ENCODE data around the gene SPIRE2.

Gene SPIRE2

DNA sequence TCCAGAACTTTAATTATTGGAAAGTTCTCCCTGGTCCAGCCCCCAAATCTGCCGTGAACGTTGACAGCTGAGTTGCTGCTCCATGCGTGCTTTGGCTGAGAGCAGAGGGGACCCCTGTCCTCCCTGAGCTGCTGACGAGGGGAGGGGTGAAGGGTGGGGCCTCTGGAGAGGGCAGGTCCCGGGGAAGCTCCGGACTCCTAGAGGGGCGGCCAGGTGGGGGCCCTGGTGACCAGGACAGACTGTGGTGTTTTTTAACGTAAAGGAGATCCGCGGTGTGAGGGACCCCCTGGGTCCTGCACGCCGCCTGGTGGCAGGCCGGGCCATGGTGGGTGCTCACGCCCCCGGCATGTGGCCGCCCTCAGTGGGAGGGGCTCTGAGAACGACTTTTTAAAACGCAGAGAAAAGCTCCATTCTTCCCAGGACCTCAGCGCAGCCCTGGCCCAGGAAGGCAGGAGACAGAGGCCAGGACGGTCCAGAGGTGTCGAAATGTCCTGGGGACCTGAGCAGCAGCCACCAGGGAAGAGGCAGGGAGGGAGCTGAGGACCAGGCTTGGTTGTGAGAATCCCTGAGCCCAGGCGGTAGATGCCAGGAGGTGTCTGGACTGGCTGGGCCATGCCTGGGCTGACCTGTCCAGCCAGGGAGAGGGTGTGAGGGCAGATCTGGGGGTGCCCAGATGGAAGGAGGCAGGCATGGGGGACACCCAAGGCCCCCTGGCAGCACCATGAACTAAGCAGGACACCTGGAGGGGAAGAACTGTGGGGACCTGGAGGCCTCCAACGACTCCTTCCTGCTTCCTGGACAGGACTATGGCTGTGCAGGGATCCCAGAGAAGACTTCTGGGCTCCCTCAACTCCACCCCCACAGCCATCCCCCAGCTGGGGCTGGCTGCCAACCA lies 90.4 kb downstream of the SPIRE2 start, which contains the start of gene MC1R:
Gene MC1R, plus strand, starts transcription at position 410 of the 895 bp plus-strand sequence. Its CDS starts 397 bp downstream, at position 807.
- peak; percentile 54 for DNase-seq

DNA sequence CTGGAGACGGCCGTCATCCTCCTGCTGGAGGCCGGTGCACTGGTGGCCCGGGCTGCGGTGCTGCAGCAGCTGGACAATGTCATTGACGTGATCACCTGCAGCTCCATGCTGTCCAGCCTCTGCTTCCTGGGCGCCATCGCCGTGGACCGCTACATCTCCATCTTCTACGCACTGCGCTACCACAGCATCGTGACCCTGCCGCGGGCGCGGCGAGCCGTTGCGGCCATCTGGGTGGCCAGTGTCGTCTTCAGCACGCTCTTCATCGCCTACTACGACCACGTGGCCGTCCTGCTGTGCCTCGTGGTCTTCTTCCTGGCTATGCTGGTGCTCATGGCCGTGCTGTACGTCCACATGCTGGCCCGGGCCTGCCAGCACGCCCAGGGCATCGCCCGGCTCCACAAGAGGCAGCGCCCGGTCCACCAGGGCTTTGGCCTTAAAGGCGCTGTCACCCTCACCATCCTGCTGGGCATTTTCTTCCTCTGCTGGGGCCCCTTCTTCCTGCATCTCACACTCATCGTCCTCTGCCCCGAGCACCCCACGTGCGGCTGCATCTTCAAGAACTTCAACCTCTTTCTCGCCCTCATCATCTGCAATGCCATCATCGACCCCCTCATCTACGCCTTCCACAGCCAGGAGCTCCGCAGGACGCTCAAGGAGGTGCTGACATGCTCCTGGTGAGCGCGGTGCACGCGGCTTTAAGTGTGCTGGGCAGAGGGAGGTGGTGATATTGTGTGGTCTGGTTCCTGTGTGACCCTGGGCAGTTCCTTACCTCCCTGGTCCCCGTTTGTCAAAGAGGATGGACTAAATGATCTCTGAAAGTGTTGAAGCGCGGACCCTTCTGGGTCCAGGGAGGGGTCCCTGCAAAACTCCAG lies 91.5 kb downstream of the SPIRE2 start:
- DNase-seq = no peak

DNA sequence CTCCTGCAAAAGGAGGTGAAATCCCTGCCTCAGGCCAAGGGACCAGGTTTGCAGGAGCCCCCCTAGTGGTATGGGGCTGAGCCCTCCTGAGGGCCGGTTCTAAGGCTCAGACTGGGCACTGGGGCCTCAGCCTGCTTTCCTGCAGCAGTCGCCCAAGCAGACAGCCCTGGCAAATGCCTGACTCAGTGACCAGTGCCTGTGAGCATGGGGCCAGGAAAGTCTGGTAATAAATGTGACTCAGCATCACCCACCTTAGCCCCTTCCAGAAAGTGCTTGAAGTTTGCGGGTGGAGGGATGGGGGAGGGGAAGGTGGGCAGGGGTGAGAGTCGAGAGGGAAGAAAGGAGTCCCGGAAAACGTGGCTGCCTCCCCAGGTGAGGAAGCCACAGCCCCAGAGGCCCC lies 92.4 kb downstream of the SPIRE2 start:
- DNase-seq = peak; percentile 39

All from activated CD4-positive, alpha-beta T cell treated with anti-CD3 and anti-CD28 coated beads, Interleukin-10, Interleukin-2, amounts not matched to agents 100 ng/mL and 50 ng/mL, durations not matched to agents 16 hours and 8 hours (primary cell).